A673 (cell line): ENCODE measurements around the gene UBXN10. TPM values are rescaled to one million over a fixed set of nuclear protein-coding genes. Genes with fewer than 3 reads are reported as not detected.

Experiments
- BruUV-seq: library from RNA; stranded (reverse); fragments of 400-500 nt; replicated peaks from 2 replicates; lab custom pipeline; 2021; lab: Mats Ljungman, UMichigan
- CTCF ChIA-PET: fragments of 300-600 bp; sonication (Branson Sonifier 250); formaldehyde crosslinking; loops from one replicate; lab custom pipeline; 2022; ENCODE audit warnings: antibody characterized with exemption; lab: Charles Lee
- POLR2A ChIA-PET: fragments of 300-600 bp; sonication (Branson Sonifier 250); formaldehyde crosslinking; loops from one replicate; lab custom pipeline; 2022; ENCODE audit warnings: antibody characterized with exemption; ENCODE audit not compliant: low non-redundant PET; lab: Charles Lee
- DNase-seq: peaks from one replicate; pipeline ENCODE4 v3.0.0-alpha.2; 2015; ENCODE audit warnings: low spot score
- H3K27ac ChIP-seq: fragments of 200-600 bp; sonication (generic); 2 replicates; pipeline ENCODE4 v1.5.1; 2016; ENCODE audit warnings: mixed run types, low read depth, mild to moderate bottlenecking, mixed read lengths, antibody characterized with exemption, low read length; ENCODE audit not compliant: poor library complexity, severe bottlenecking
- H3K27me3 ChIP-seq: fragments of 200-600 bp; sonication (generic); replicated peaks from 2 replicates; pipeline ENCODE4 v1.6.1; 2017; ENCODE audit warnings: mixed run types, low read depth, mild to moderate bottlenecking, mixed read lengths, antibody characterized with exemption, low read length; ENCODE audit not compliant: insufficient read depth, poor library complexity
- H3K36me3 ChIP-seq: fragments of 200-600 bp; sonication (generic); 2 replicates; pipeline ENCODE4 v1.6.1; 2016; ENCODE audit warnings: mixed run types, mild to moderate bottlenecking, mixed read lengths, antibody characterized with exemption, low read length; ENCODE audit not compliant: insufficient read depth, poor library complexity, severe bottlenecking
- H3K4me1 ChIP-seq: fragments of 200-600 bp; sonication (generic); 2 replicates; pipeline ENCODE4 v1.6.1; 2017; ENCODE audit warnings: mixed run types, mild to moderate bottlenecking, mixed read lengths, antibody characterized with exemption, low read length; ENCODE audit not compliant: insufficient read depth, poor library complexity, severe bottlenecking
- H3K4me3 ChIP-seq: fragments of 200-600 bp; sonication (generic); 2 replicates; pipeline ENCODE4 v1.5.1; 2016; ENCODE audit warnings: low read depth, mixed run types, mild to moderate bottlenecking, mixed read lengths, low read length; ENCODE audit not compliant: poor library complexity, severe bottlenecking
- H3K9me3 ChIP-seq: fragments of 200-600 bp; sonication (generic); 2 replicates; pipeline ENCODE4 v1.6.1; 2016; ENCODE audit warnings: mixed run types, low read depth, mild to moderate bottlenecking, mixed read lengths, antibody characterized with exemption, low read length; ENCODE audit not compliant: poor library complexity, severe bottlenecking
- EZH2 ChIP-seq: fragments of 200-600 bp; sonication (generic); IDR thresholded peaks from 2 replicates; pipeline ENCODE4 v1.6.1; 2017; ENCODE audit warnings: borderline replicate concordance, low read depth, mild to moderate bottlenecking, mixed read lengths, antibody characterized with exemption, low read length; ENCODE audit not compliant: poor library complexity, severe bottlenecking
- intact Hi-C: fragments of 100-400 bp; cut with micrococcal nuclease; formaldehyde crosslinking; loops from one replicate; pipeline ENCODE4 v1.10.0; 2022; ENCODE audit not compliant: unreplicated experiment
- total RNA-seq: library from RNA; stranded (reverse); gene quantifications from 2 replicates; pipeline ENCODE4 v1.2.3, GENCODE V29; 2021
- TF ChIP-seq, protein P1 (sequence below): fragments of 300-800, 200-600 bp; sonication (generic); conservative IDR thresholded peaks from 2 replicates; pipeline ENCODE4 v1.5.1; 2017; ENCODE audit warnings: low read depth, mild to moderate bottlenecking, antibody characterized with exemption, low read length, moderate library complexity, mixed read lengths

UBXN10 gene
- total RNA-seq, 1 experiment from 2014 or later = not detected

DNA sequence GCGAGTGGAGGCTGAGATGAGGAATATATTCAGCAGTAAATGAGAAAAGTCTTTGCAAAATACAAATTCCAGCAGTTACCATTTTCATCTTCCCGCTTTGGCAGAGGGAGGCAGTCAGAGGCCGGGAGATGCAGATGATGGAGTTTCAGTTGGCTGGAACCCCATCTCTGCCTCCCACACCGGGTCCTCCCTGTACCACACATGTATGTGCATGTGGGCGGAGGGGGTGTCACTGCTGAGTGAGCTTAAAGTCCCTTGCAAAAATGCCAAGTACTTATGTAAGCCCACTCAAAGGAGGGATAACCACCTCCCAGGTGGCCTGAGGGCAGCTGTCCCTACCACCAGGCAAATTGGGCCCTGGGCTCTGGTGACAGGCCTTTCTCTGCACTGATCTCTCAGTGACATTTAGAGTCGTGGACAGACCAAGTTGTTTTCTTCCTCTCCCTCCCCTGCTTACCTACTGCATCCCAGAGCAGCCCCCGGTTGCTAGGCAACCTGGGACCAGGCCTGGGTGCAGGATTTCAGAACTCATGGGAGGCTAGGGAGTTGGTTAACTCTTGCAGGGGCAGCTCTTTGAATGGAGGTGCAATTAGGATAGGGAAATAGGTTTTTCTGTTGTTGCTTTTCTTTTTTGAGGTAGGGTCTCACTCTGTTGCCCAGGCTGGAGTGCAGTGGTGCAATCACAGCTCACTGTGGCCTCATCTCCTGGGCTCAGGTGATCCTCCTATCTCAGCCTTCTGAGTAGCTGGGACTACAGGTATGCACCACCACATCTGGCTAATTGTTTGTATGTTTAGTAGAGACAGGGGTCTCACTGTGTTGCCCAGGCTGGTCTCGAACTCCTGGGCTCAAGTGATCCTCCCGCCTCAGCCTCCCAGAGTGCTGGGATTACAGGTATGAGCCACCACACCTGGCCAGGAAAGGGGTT, 17.1 kb upstream of the UBXN10 start:
- ChIA-PET CTCF (no interaction called here), POLR2A (no interaction called here)
- Histone ChIP-seq H3K27me3 (peaks cover 18% of the 10 kb centered on the region), H3K27ac (no peak overlapping the region), H3K4me1 (no peaks in the 10 kb centered on the region), H3K36me3 (no peaks in the 10 kb centered on the region), H3K4me3 (no peak overlapping the region), H3K9me3 (no peaks in the 10 kb centered on the region)
- TF ChIP-seq EZH2 = no peak
- TF ChIP-seq, protein P1, sequence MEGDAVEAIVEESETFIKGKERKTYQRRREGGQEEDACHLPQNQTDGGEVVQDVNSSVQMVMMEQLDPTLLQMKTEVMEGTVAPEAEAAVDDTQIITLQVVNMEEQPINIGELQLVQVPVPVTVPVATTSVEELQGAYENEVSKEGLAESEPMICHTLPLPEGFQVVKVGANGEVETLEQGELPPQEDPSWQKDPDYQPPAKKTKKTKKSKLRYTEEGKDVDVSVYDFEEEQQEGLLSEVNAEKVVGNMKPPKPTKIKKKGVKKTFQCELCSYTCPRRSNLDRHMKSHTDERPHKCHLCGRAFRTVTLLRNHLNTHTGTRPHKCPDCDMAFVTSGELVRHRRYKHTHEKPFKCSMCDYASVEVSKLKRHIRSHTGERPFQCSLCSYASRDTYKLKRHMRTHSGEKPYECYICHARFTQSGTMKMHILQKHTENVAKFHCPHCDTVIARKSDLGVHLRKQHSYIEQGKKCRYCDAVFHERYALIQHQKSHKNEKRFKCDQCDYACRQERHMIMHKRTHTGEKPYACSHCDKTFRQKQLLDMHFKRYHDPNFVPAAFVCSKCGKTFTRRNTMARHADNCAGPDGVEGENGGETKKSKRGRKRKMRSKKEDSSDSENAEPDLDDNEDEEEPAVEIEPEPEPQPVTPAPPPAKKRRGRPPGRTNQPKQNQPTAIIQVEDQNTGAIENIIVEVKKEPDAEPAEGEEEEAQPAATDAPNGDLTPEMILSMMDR = no peak
- no peak for DNase-seq
- intact Hi-C loops = no loop called here
- BruUV-seq = no TSS peak

DNA sequence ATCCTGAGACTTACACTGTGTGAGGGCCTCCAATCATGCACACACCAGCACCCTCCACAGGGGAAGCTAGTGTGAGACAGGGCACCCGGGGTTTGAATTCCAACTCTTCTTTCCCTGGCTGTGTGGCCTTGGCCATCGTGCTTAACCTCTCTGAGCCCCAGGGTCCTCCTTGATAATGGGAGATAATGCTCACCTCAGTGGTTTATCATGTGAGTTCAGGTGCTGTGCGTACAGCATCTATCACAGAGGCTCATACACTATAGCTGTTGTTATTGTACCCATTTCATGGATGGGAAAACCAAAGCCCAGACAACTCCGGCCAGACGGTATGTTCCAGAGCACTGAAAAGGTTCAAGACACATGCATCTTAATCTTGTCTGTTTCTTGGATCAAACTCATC, 16.0 kb upstream of the UBXN10 start:
- POLR2A ChIA-PET = no interaction called here
- Histone ChIP-seq H3K27me3 (peaks cover 12% of the 10 kb centered on the region), H3K27ac (no peak overlapping the region), H3K36me3 (no peaks in the 10 kb centered on the region), H3K9me3 (no peaks in the 10 kb centered on the region), H3K4me3 (no peak overlapping the region), H3K4me1 (no peaks in the 10 kb centered on the region)
- CTCF ChIA-PET = no interaction called here
- intact Hi-C loops = no loop called here
- TF ChIP-seq, protein P1 = no peak
- no peak for TF ChIP-seq EZH2
- BruUV-seq = no TSS peak
- DNase-seq = no peak

DNA sequence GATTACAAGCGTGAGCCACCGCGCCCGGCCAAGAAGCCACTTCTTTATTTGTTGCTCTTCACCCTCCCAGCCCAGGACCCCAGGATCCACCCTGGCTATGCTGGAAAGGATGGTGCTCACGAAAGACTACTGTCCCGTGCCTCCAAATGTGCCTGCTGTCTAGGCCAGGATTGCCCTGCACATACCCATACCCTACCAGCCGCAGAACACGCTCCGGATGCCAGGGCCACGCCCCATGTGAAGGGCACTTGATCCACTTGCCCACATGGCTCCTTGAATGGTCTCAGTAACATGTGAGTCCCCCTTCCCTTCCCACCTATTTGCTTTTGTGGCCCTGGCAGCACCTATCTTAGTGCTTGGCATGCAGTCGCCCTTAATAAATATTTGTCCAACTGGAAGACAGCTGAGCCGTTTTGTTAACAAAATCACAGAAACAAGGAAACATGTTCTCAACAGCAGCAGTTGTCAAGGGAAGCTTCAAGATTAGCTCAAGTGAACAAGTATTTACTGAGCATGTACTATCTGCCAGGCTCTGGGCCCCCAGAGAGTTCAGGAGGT, 13.8 kb upstream of the UBXN10 start:
- BruUV-seq = no TSS peak
- Histone ChIP-seq H3K36me3 (no peaks in the 10 kb centered on the region), H3K4me3 (no peak overlapping the region), H3K27me3 (peaks cover 5% of the 10 kb centered on the region), H3K9me3 (no peaks in the 10 kb centered on the region), H3K4me1 (no peaks in the 10 kb centered on the region), H3K27ac (no peak overlapping the region)
- TF ChIP-seq, protein P1 = no peak
- no peak for TF ChIP-seq EZH2
- ChIA-PET CTCF (no interaction called here), POLR2A (no interaction called here)
- no peak for DNase-seq
- intact Hi-C loops = no loop called here
